ENCODE measurements around the gene ENTPD5.

- TF ChIP-seq KLF16 (tag by site-specific recombination; IDR thresholded peaks at IDR 0.05) (no peak), CTCF (tag by site-specific recombination; IDR thresholded peaks at IDR 0.05) (no peak), ZBTB17 (tag by site-specific recombination; IDR thresholded peaks at IDR 0.05) (no peak), REPIN1 (tag by site-specific recombination; IDR thresholded peaks at IDR 0.05; ENCODE audit: low read depth) (no peak), ZNF580 (tag by site-specific recombination; IDR thresholded peaks at IDR 0.05) (no peak), ZNF704 (tag by site-specific recombination; IDR thresholded peaks at IDR 0.05) (no peak), ZNF677 (tag by site-specific recombination; IDR thresholded peaks at IDR 0.05) (no peak)
Measured at GRCh38 chr14:73909681-73910080, 109.4 kb downstream of the ENTPD5 start.
